ENCODE data around the gene NDC80. TPM values are rescaled to one million over a fixed set of nuclear protein-coding genes. Genes with fewer than 3 reads are reported as not detected.

Gene NDC80
- total RNA-seq, 1 donor from 2014 or later = 98.1 TPM

- Mint-ChIP-seq H3K27ac (no peak overlapping the region), H3K4me3 (no peak overlapping the region), H3K4me1 (no peaks in the 10 kb centered on the region), H3K36me3 (no peaks in the 10 kb centered on the region), H3K27me3 (ENCODE audit: insufficient read depth, low read depth) (peaks cover 2% of the 10 kb centered on the region), H3K9me3 (no peaks in the 10 kb centered on the region)
- Histone ChIP-seq H3K9me3 (ENCODE audit: low read depth) (no peaks in the 10 kb centered on the region), H3K4me1 (peaks cover 12% of the 10 kb centered on the region), H3K79me2 (ENCODE audit: low read depth) (no peaks in the 10 kb centered on the region), H3K4me3 (no peak overlapping the region), H3K27me3 (no peaks in the 10 kb centered on the region), H3K36me3 (peaks cover 5% of the 10 kb centered on the region), H4K20me1 (ENCODE audit: low read depth) (no peaks in the 10 kb centered on the region), H3K27ac (no peak overlapping the region), H3K9ac (no peak overlapping the region), H3K4me2 (no peak overlapping the region), H2AFZ (replicated peaks) (no peak overlapping the region), H3F3A (ENCODE audit: low read depth) (no peaks in the 10 kb centered on the region)
- TF ChIP-seq EZH2phosphoT487 (IDR thresholded peaks at IDR 0.05) (no peak), CTCF (IDR thresholded peaks at IDR 0.05) (no peak), EZH2 (IDR thresholded peaks at IDR 0.05) (no peak)
- no peak for DNase-seq (ENCODE audit: low spot score)
Observed at GRCh38 chr18:2557536-2557935, 13.8 kb upstream of the NDC80 start.

GRCh38 chr18:2559249-2559648 lies 12.1 kb upstream of the NDC80 start:
- no peak overlapping the region for H3K4me3 Mint-ChIP-seq
- no peaks in the 10 kb centered on the region for H3K36me3 Mint-ChIP-seq
- Histone ChIP-seq H2AFZ (replicated peaks) (no peak overlapping the region), H4K20me1 (ENCODE audit: low read depth) (no peaks in the 10 kb centered on the region), H3K27ac (no peak overlapping the region), H3K4me2 (no peak overlapping the region), H3K36me3 (no peaks in the 10 kb centered on the region), H3F3A (ENCODE audit: low read depth) (no peaks in the 10 kb centered on the region), H3K4me1 (peaks cover 12% of the 10 kb centered on the region), H3K9me3 (ENCODE audit: low read depth) (no peaks in the 10 kb centered on the region), H3K79me2 (ENCODE audit: low read depth) (no peaks in the 10 kb centered on the region), H3K27me3 (no peaks in the 10 kb centered on the region), H3K9ac (no peak overlapping the region), H3K4me3 (no peak overlapping the region)
- no peak for DNase-seq (ENCODE audit: low spot score)
- TF ChIP-seq EZH2 (IDR thresholded peaks at IDR 0.05) (no peak), EZH2phosphoT487 (IDR thresholded peaks at IDR 0.05) (no peak), CTCF (IDR thresholded peaks at IDR 0.05) (no peak)
- H3K27me3 Mint-ChIP-seq (ENCODE audit: insufficient read depth, low read depth) = peaks cover 2% of the 10 kb centered on the region
- no peaks in the 10 kb centered on the region for H3K9me3 Mint-ChIP-seq
- no peak overlapping the region for H3K27ac Mint-ChIP-seq
- no peaks in the 10 kb centered on the region for H3K4me1 Mint-ChIP-seq

DNA sequence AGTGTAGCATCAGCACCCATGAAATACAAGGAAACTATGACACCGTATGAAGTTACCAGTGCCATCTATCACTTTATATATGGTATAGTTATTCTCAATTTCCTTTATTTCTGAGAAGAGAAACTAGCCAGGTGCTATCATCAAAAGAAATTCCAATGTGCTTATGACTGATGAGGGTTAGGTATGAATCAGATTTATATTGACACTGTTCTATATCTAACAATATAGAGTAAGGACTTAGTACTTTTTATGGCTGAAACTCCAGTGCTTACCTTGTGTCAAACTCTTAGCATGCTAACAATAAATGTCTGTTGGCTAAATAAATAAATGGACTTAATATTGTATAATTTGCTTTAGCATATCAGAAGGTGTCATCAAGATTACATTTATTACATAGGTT lies 7.0 kb upstream of the NDC80 start:
- no peak for DNase-seq (ENCODE audit: low spot score)
- Histone ChIP-seq H3K4me3 (no peak overlapping the region), H3K27me3 (no peaks in the 10 kb centered on the region), H3F3A (ENCODE audit: low read depth) (no peaks in the 10 kb centered on the region), H3K27ac (no peak overlapping the region), H4K20me1 (ENCODE audit: low read depth) (no peaks in the 10 kb centered on the region), H3K9ac (no peak overlapping the region), H3K36me3 (peaks cover 5% of the 10 kb centered on the region), H3K4me1 (peaks cover 3% of the 10 kb centered on the region), H3K79me2 (ENCODE audit: low read depth) (peaks cover 9% of the 10 kb centered on the region), H2AFZ (replicated peaks) (no peak overlapping the region), H3K9me3 (ENCODE audit: low read depth) (no peaks in the 10 kb centered on the region), H3K4me2 (no peak overlapping the region)
- H3K36me3 Mint-ChIP-seq = peaks cover 9% of the 10 kb centered on the region
- H3K4me3 Mint-ChIP-seq = no peak overlapping the region
- H3K27ac Mint-ChIP-seq = no peak overlapping the region
- TF ChIP-seq CTCF (IDR thresholded peaks at IDR 0.05) (no peak), EZH2 (IDR thresholded peaks at IDR 0.05) (no peak), EZH2phosphoT487 (IDR thresholded peaks at IDR 0.05) (no peak)
- H3K9me3 Mint-ChIP-seq = no peaks in the 10 kb centered on the region
- H3K27me3 Mint-ChIP-seq (ENCODE audit: insufficient read depth, low read depth) = peaks cover 2% of the 10 kb centered on the region
- peaks cover 4% of the 10 kb centered on the region for H3K4me1 Mint-ChIP-seq

Measured in neural progenitor cell (in vitro differentiated cells).